Measurements from ENCODE around the gene TAS1R1. TPM values are rescaled to one million over a fixed set of nuclear protein-coding genes. Genes with fewer than 3 reads are reported as not detected.
A peak's percentile ranks its signal among the peaks of the same experiment; 100 is the strongest.

Gene TAS1R1
- total and polyA plus RNA-seq, 9 of the 15 experiments (the other 6 are each of a cell fraction or from before 2014, with no cell fraction given) = 0.06 TPM; not detected in 8

- 0 out of 2 replicates have a peak, but pooled peaks have one; percentile 22 for TF ChIP-seq JUN (IDR thresholded peaks at IDR 0.05; ENCODE audit: borderline replicate concordance, low read depth, low read length)
- no peak for TF ChIP-seq JUN (CRISPR knock-in tag; IDR thresholded peaks at IDR 0.05; ENCODE audit: borderline replicate concordance)
- no peak for TF ChIP-seq ZNF79 (CRISPR knock-in tag; IDR thresholded peaks at IDR 0.05; ENCODE audit: low read depth)
- TF ChIP-seq LEF1 (IDR thresholded peaks at IDR 0.05) = no peak
- no peak for TF ChIP-seq NKRF (IDR thresholded peaks at IDR 0.05; ENCODE audit: borderline replicate concordance)
- TF ChIP-seq ZNF592 (IDR thresholded peaks at IDR 0.05) = peak; percentile 82; the same call in 1 of the 2 replicates
- TF ChIP-seq ZBTB11 (CRISPR knock-in tag; IDR thresholded peaks at IDR 0.05) = peak in 1 of 3 experiments; percentile 76; a peak in 2 of 6 replicates
- TF ChIP-seq KDM4B (IDR thresholded peaks at IDR 0.05; ENCODE audit: borderline replicate concordance in 2 of 2, low read depth in 1 of 2) = peak in 1 of 2 experiments; percentile 88; a peak in 1 of 4 replicates
- no peak for TF ChIP-seq MCM3 (IDR thresholded peaks at IDR 0.05)
- TF ChIP-seq ZBTB43 (CRISPR knock-in tag; IDR thresholded peaks at IDR 0.05) = no peak
- TF ChIP-seq JUNB (CRISPR knock-in tag; conservative IDR thresholded peaks at IDR 0.05) = no peak
- peak; percentile 12; the same call in 1 of the 2 replicates for TF ChIP-seq MAFK (IDR thresholded peaks at IDR 0.05; ENCODE audit: low read length)
- peak; percentile 70 for TF ChIP-seq SUPT5H (IDR thresholded peaks at IDR 0.05)
- 0 out of 2 replicates have a peak, but pooled peaks have one; percentile 72 for TF ChIP-seq ZNF584 (CRISPR knock-in tag; IDR thresholded peaks at IDR 0.05; ENCODE audit: low read depth)
- TF ChIP-seq CXXC5 (CRISPR knock-in tag; IDR thresholded peaks at IDR 0.05) = peak; percentile 96
- TF ChIP-seq FOS (IDR thresholded peaks at IDR 0.05; ENCODE audit: extremely low read depth, insufficient read length) = no peak
Observed at GRCh38 chr1:6613361-6614018, 58.4 kb downstream of the TAS1R1 start, which contains the start of gene PHF13 (continued).
